GM23248 (cell line): ENCODE results near the gene LMO1.

ENCODE experiments used
- EZH2 ChIP-seq: fragments of 200-600 bp; sonication (generic); IDR thresholded peaks from 2 replicates; pipeline ENCODE4 v1.6.1; 2018; ENCODE audit warnings: antibody characterized with exemption, mild to moderate bottlenecking; ENCODE audit not compliant: insufficient read depth, poor library complexity, severe bottlenecking
- EZH2phosphoT487 ChIP-seq: fragments of 200-600 bp; sonication (generic); IDR thresholded peaks from 2 replicates; pipeline ENCODE4 v1.6.1; 2018; ENCODE audit warnings: antibody characterized with exemption, moderate library complexity, mild to moderate bottlenecking, low read depth; ENCODE audit not compliant: insufficient read depth

GRCh38 chr11:8239536-8240228 is 24.0 kb downstream of the LMO1 start:
- TF ChIP-seq EZH2 (no peak), EZH2phosphoT487 (no peak)
